GM12874 (cell line): ENCODE results near the gene PDE9A.

Experiments
- CTCF ChIP-seq: IDR thresholded peaks from 2 replicates; pipeline ENCODE4 v1.5.1; 2011; ENCODE audit warnings: low read depth, mild to moderate bottlenecking, control low read depth, low read length, moderate library complexity; ENCODE audit not compliant: insufficient read depth

Gene PDE9A

GRCh38 chr21:42662430-42663199 lies 9.2 kb downstream of the PDE9A start:
- no peak for TF ChIP-seq CTCF

GRCh38 chr21:42663200-42663750 lies 9.9 kb downstream of the PDE9A start:
- no peak for TF ChIP-seq CTCF

- TF ChIP-seq CTCF: no peak
These were observed 10.6 kb downstream of the PDE9A start for GRCh38 chr21:42663860-42664535.

- TF ChIP-seq CTCF: no peak
These were observed 11.2 kb downstream of the PDE9A start for GRCh38 chr21:42664614-42665013.

- TF ChIP-seq CTCF: no peak
These were observed 11.6 kb downstream of the PDE9A start for GRCh38 chr21:42665026-42665425.

GRCh38 chr21:42665484-42665883 lies 12.1 kb downstream of the PDE9A start:
- TF ChIP-seq CTCF: no peak

GRCh38 chr21:42666023-42666747 lies 12.8 kb downstream of the PDE9A start:
- TF ChIP-seq CTCF: no peak
